K562 (cell line): ENCODE data around the gene SEZ6L. TPM values are rescaled to one million over a fixed set of nuclear protein-coding genes. Genes with fewer than 3 reads are reported as not detected.

Experiments used
- ATAC-seq: fragments of 200-7000 bp; cut with Tn5 transposase; 3 replicates; pipeline ENCODE4 v1.9.1; 2020; ENCODE audit warnings: moderate library complexity
- BruUV-seq: library from RNA; stranded (reverse); fragments of 400-500 nt; replicated peaks from 2 replicates; lab custom pipeline; 2021; lab: Mats Ljungman, UMichigan
- CTCF ChIA-PET: fragments of 300-600 bp; formaldehyde crosslinking; extraction: SDS; loops from one replicate; lab custom pipeline; 2021; ENCODE audit warnings: low intra/inter-chr PET ratio; lab: Yijun Ruan, JAX
- POLR2A ChIA-PET: fragments of 300-600, 350-650 bp; sonication (Branson Sonifier 250); formaldehyde crosslinking; extraction: SDS; loops from one replicate; lab custom pipeline; 2021; ENCODE audit warnings: antibody characterized with exemption, inconsistent platforms; lab: Yijun Ruan, JAX
- DNase-seq, 4 experiments: peaks; one replicate each; pipeline versions ENCODE4 v3.0.0 to v3.0.0-alpha.2; 2011 to 2018; ENCODE audit warnings: low spot score in 3 of 4, mixed read lengths in 3 of 4; ENCODE audit errors: extremely low read depth in 1 of 4
- FAIRE-seq: peaks from 2 replicates; lab custom pipeline; 2011; peaks lifted over from hg19 to GRCh38; lab: Jason Lieb, UNC
- H2AFZ ChIP-seq: 2 replicates; pipeline ENCODE4 v1.6.0; 2011; ENCODE audit warnings: low read depth, low read length, control low read depth, inconsistent platforms
- H3K27ac ChIP-seq: fragments of 200-600 bp; 3 replicates; pipeline ENCODE4 v1.8.0; 2011; ENCODE audit warnings: low read depth, mild to moderate bottlenecking, control low read depth, inconsistent platforms, low read length, moderate library complexity, mixed read lengths; ENCODE audit errors: extremely low read depth
- H3K27me3 ChIP-seq, 2 experiments: fragments of 300-600 bp in 1 of 2; 2 replicates in 1 of 2; 3 replicates in 1 of 2; pipeline versions ENCODE4 v1.6.0 to v1.8.0; 2011; ENCODE audit warnings: inconsistent platforms in 2 of 2, low read length in 2 of 2, mild to moderate bottlenecking in 1 of 2, mixed read lengths in 1 of 2, moderate library complexity in 1 of 2; ENCODE audit not compliant: control insufficient read depth in 2 of 2, insufficient read depth in 2 of 2
- H3K36me3 ChIP-seq: fragments of 300-600 bp; 3 replicates; pipeline ENCODE4 v1.8.0; 2011; ENCODE audit warnings: mild to moderate bottlenecking, low read length, inconsistent platforms; ENCODE audit not compliant: control insufficient read depth, insufficient read depth
- H3K4me1 ChIP-seq, 2 experiments: fragments of 200-600 bp in 1 of 2; replicated peaks in 1 of 2; 2 replicates in 1 of 2; 3 replicates in 1 of 2; pipeline versions ENCODE4 v1.5.1 to v1.8.0; 2011; ENCODE audit warnings: inconsistent platforms in 2 of 2, low read length in 2 of 2, mild to moderate bottlenecking in 1 of 2, mixed read lengths in 1 of 2, moderate library complexity in 1 of 2; ENCODE audit not compliant: control insufficient read depth in 2 of 2, insufficient read depth in 2 of 2
- H3K4me2 ChIP-seq: 2 replicates; pipeline ENCODE4 v1.6.1; 2011; ENCODE audit warnings: low read length, control low read depth, inconsistent platforms, mixed read lengths; ENCODE audit not compliant: insufficient read depth
- H3K4me3 ChIP-seq: fragments of 200-600 bp; sonication (generic), shearing (Covaris generic); 2 replicates; pipeline ENCODE4 v1.5.1; 2016; ENCODE audit warnings: control low read depth, inconsistent platforms
- H3K79me2 ChIP-seq: fragments of 200-600 bp; 3 replicates; pipeline ENCODE4 v1.8.0; 2011; ENCODE audit warnings: low read length, inconsistent platforms; ENCODE audit not compliant: control insufficient read depth, insufficient read depth
- H3K9ac ChIP-seq, 2 experiments: 2 replicates each; pipeline versions ENCODE4 v1.6.0 to v1.6.1; 2011; ENCODE audit warnings: low read depth in 2 of 2, low read length in 2 of 2, control low read depth in 1 of 2, inconsistent platforms in 1 of 2, mild to moderate bottlenecking in 1 of 2, mixed read lengths in 1 of 2; ENCODE audit not compliant: insufficient read depth in 1 of 2
- H3K9me1 ChIP-seq: one replicate; pipeline ENCODE4 v1.6.0; 2011; ENCODE audit warnings: inconsistent platforms, mild to moderate bottlenecking, low read length, moderate library complexity; ENCODE audit not compliant: control insufficient read depth, insufficient read depth
- H3K9me3 ChIP-seq: replicated peaks from 2 replicates; pipeline ENCODE4 v1.5.1; 2011; ENCODE audit warnings: low read depth, low read length, inconsistent platforms; ENCODE audit not compliant: control insufficient read depth, insufficient read depth
- H4K20me1 ChIP-seq: replicated peaks from 2 replicates; pipeline ENCODE4 v1.6.1; 2011; ENCODE audit warnings: low read length, inconsistent platforms, mixed read lengths; ENCODE audit not compliant: control insufficient read depth, insufficient read depth
- CBFB ChIP-seq: sonication (generic); formaldehyde crosslinking; IDR thresholded peaks from 2 replicates; pipeline ENCODE4 v1.4.0; 2020; ENCODE audit warnings: mild to moderate bottlenecking, missing genetic modification reagents
- CXXC5 ChIP-seq: fragments of 250-450 bp; sonication (Bioruptor Pico); IDR thresholded peaks from 2 replicates; pipeline ENCODE4 v1.8.0; 2022; ENCODE audit warnings: inconsistent platforms, mild to moderate bottlenecking, moderate library complexity
- MAX ChIP-seq: sonication (generic); formaldehyde crosslinking; IDR thresholded peaks from 2 replicates; pipeline ENCODE4 v1.9.0; 2022; ENCODE audit warnings: mild to moderate bottlenecking, missing genetic modification reagents
- MEIS2 ChIP-seq: fragments of 450-650 bp; IDR thresholded peaks from 2 replicates; pipeline ENCODE4 v1.6.1; 2014; ENCODE audit warnings: mild to moderate bottlenecking; ENCODE audit not compliant: partially characterized antibody
- SETDB1 ChIP-seq: IDR thresholded peaks from one replicate; pipeline ENCODE4 v1.6.1; 2012; ENCODE audit warnings: low read length, control low read depth, inconsistent platforms
- TGIF2 ChIP-seq: sonication (generic); formaldehyde crosslinking; IDR thresholded peaks from 2 replicates; pipeline ENCODE4 v1.8.1; 2022; ENCODE audit warnings: mild to moderate bottlenecking, missing genetic modification reagents, moderate library complexity
- ZBTB33 ChIP-seq: sonication (generic); formaldehyde crosslinking; IDR thresholded peaks from 2 replicates; pipeline ENCODE4 v1.8.1; 2023; ENCODE audit warnings: mild to moderate bottlenecking, missing genetic modification reagents
- WGBS: fragments of 100-300 bp; shearing (Covaris generic); methylation state at CpG from one replicate; pipeline ENCODE4 v1.1.6; 2016; ENCODE audit warnings: low coverage, mixed read lengths; ENCODE audit not compliant: insufficient coverage; ENCODE audit errors: missing lambda C conversion rate; 5-methylcytosine and 5-hydroxymethylcytosine counted together
- in situ Hi-C: fragments of 300-500 bp; cut with MboI; formaldehyde crosslinking; loops from 4 replicates; pipeline ENCODE4 v1.15.0; 2018; ENCODE audit warnings: inconsistent platforms, mixed read lengths
- intact Hi-C: fragments of 100-400 bp; cut with micrococcal nuclease; formaldehyde crosslinking; loops from 2 replicates; pipeline ENCODE4 v1.14.2; 2022
- polyA plus RNA-seq, 8 experiments: library from polyadenylated mRNA; depleted of rRNA in 4 of 8; stranded (reverse) in 5 of 8; unstranded in 3 of 8; fragments of >200 nt; fragmentation: Nextera tagmentation in 2 of 8; fragmentation: Illumina TruSeq in 1 of 8; extraction: Ambion mirVana in 2 of 8; extraction: Trizol in 1 of 8; gene quantifications; 2 replicates each; pipeline versions ENCODE4 v1.2.1 to v1.2.3, GENCODE V29; 2011 to 2014; ENCODE audit warnings: inconsistent platforms in 1 of 8, missing spikeins in 1 of 8
- total RNA-seq, 7 experiments: library from RNA; depleted of rRNA in 6 of 7; stranded (reverse); fragments of >200 nt in 6 of 7; fragmentation: Illumina TruSeq in 2 of 7; extraction: Trizol in 2 of 7; gene quantifications; 2 replicates each; pipeline versions ENCODE4 v1.2.1 to v1.2.3, GENCODE V29; 2011 to 2021; ENCODE audit warnings: low replicate concordance in 1 of 7
- TF ChIP-seq, protein P1 (sequence below): fragments of 250-450 bp; sonication (Bioruptor Pico); IDR thresholded peaks from 2 replicates; pipeline ENCODE4 v1.8.0; 2021; ENCODE audit warnings: moderate library complexity, mild to moderate bottlenecking, inconsistent platforms
- TF ChIP-seq, protein P2 (sequence below): sonication (generic); formaldehyde crosslinking; IDR thresholded peaks from 2 replicates; pipeline ENCODE4 v1.8.0; 2022; ENCODE audit warnings: mild to moderate bottlenecking, missing genetic modification reagents

Gene SEZ6L
- total and polyA plus RNA-seq, 9 of the 15 experiments (the other 6 are each of a cell fraction or from before 2014, with no cell fraction given) = not detected

- DNase-seq (no peak), FAIRE-seq (no peak), ATAC-seq (no peak)
- no peaks in the 10 kb centered on the region for H3K9me3 ChIP-seq
- H3K4me2 ChIP-seq = no peak overlapping the region
- H3K4me3 ChIP-seq = no peak overlapping the region
- 0% methylated on average over 4 of the region's 4 CpGs for WGBS
- in situ Hi-C loops = no loop called here
- H4K20me1 ChIP-seq = no peaks in the 10 kb centered on the region; the same call in 1 of the 2 replicates
- no peaks in the 10 kb centered on the region for H3K4me1 ChIP-seq
- no peak overlapping the region for H3K27ac ChIP-seq
- no peak overlapping the region for H2AFZ ChIP-seq
- H3K27me3 ChIP-seq = no peaks in the 10 kb centered on the region
- ChIA-PET CTCF (no interaction called here), POLR2A (no interaction called here)
- H3K9ac ChIP-seq = no peak overlapping the region
- H3K36me3 ChIP-seq = no peaks in the 10 kb centered on the region
- no TSS peak for BruUV-seq
- TF ChIP-seq MAX (CRISPR knock-in tag) (no peak), CXXC5 (CRISPR knock-in tag) (no peak), TGIF2 (CRISPR knock-in tag) (no peak)
- intact Hi-C loops = no loop called here
- H3K9me1 ChIP-seq = no peaks in the 10 kb centered on the region
- no peaks in the 10 kb centered on the region for H3K79me2 ChIP-seq
These were observed 45.2 kb downstream of the SEZ6L start for GRCh38 chr22:26214466-26214865.

DNA sequence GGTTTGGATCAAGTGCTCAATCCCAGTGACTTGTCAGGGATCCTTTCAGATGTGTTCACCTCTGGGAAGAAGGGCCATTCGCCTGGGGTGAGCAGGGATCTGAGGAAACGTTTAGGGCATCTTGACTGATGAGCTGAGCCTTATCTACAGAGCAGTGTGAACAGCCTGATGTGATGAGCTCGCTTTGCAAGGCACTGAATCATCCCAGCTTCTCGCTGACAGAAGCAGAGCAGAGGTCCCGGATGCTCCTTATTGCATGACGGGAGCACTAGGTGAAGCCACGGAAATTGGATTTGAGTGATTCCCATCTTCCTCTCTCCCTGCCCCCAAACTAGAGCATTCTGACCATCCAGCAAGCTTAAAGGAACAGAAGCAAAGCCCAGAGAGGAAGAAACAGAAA is 46.5 kb downstream of the SEZ6L start:
- no peak for TF ChIP-seq SETDB1
- TF ChIP-seq, protein P1, sequence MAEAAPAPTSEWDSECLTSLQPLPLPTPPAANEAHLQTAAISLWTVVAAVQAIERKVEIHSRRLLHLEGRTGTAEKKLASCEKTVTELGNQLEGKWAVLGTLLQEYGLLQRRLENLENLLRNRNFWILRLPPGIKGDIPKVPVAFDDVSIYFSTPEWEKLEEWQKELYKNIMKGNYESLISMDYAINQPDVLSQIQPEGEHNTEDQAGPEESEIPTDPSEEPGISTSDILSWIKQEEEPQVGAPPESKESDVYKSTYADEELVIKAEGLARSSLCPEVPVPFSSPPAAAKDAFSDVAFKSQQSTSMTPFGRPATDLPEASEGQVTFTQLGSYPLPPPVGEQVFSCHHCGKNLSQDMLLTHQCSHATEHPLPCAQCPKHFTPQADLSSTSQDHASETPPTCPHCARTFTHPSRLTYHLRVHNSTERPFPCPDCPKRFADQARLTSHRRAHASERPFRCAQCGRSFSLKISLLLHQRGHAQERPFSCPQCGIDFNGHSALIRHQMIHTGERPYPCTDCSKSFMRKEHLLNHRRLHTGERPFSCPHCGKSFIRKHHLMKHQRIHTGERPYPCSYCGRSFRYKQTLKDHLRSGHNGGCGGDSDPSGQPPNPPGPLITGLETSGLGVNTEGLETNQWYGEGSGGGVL = no peak
- no peak for TF ChIP-seq CBFB
- TF ChIP-seq ZBTB33 = no peak
- TF ChIP-seq, protein P2, sequence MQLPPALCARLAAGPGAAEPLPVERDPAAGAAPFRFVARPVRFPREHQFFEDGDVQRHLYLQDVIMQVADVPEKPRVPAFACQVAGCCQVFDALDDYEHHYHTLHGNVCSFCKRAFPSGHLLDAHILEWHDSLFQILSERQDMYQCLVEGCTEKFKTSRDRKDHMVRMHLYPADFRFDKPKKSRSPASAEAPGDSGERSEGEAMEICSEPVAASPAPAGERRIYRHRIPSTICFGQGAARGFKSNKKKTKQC (CRISPR knock-in tag) = no peak
- no peak for TF ChIP-seq MEIS2
- TF ChIP-seq, all 486 proteins: peak for 0
- no peak for FAIRE-seq
- Histone ChIP-seq H4K20me1 (no peaks in the 10 kb centered on the region; the same call in 1 of the 2 replicates), H3K27me3 (no peaks in the 10 kb centered on the region), H3K27ac (no peak overlapping the region), H3K79me2 (no peaks in the 10 kb centered on the region), H3K9ac (no peak overlapping the region), H3K4me2 (no peak overlapping the region), H2AFZ (no peak overlapping the region), H3K4me3 (no peak overlapping the region), H3K9me3 (no peaks in the 10 kb centered on the region), H3K36me3 (no peaks in the 10 kb centered on the region), H3K9me1 (no peaks in the 10 kb centered on the region), H3K4me1 (no peaks in the 10 kb centered on the region)
- ATAC-seq = no peak
- POLR2A ChIA-PET = no interaction called here
- no peak for DNase-seq
- intact Hi-C loops (no loop called here), in situ Hi-C loops (no loop called here)
- CTCF ChIA-PET = no interaction called here
- 0% methylated on average over 7 of the region's 7 CpGs for WGBS
- BruUV-seq = no TSS peak
